Heart left ventricle (tissue), 16 donors: ENCODE measurements around the gene CCNYL1. TPM values are rescaled to one million over a fixed set of nuclear protein-coding genes. Genes with fewer than 3 reads are reported as not detected.

Source experiments
- ATAC-seq, 4 donors: fragments of 200-7000 bp; cut with Tn5 transposase; one replicate each; pipeline ENCODE4 v1.9.1; 2020 to 2022; ENCODE audit warnings: moderate library complexity in 4 of 4, mild to moderate bottlenecking in 3 of 4, moderate number of reproducible peaks in 1 of 4
- DNase-seq, 5 donors: peaks; one replicate each; pipeline ENCODE4 v3.0.0-alpha.2; 2020
- H3K27ac ChIP-seq, 12 donors: fragments of 200-600 bp; sonication (generic) in 4 of 12; one replicate each; pipeline versions ENCODE4 v1.5.0 to v1.8.0; 2016 to 2022; ENCODE audit warnings: mild to moderate bottlenecking in 2 of 12
- H3K27me3 ChIP-seq, 9 donors: fragments of 200-600 bp; sonication (generic) in 2 of 9; one replicate each; pipeline versions ENCODE4 v1.5.1 to v1.8.0; 2016 to 2022; ENCODE audit warnings: mild to moderate bottlenecking in 3 of 9
- H3K36me3 ChIP-seq, 9 donors: fragments of 200-600 bp; sonication (generic) in 2 of 9; one replicate each; pipeline versions ENCODE4 v1.5.0 to v1.8.0; 2018 to 2022; ENCODE audit warnings: mild to moderate bottlenecking in 2 of 9
- H3K4me1 ChIP-seq, 12 donors: fragments of 200-600 bp; sonication (generic) in 4 of 12; one replicate each; pipeline versions ENCODE4 v1.5.0 to v1.8.0; 2016 to 2022; ENCODE audit warnings: mild to moderate bottlenecking in 3 of 12
- H3K4me3 ChIP-seq, 12 donors: fragments of 200-600 bp; sonication (generic) in 4 of 12; one replicate each; pipeline versions ENCODE4 v1.5.0 to v1.8.0; 2017 to 2022; ENCODE audit warnings: mild to moderate bottlenecking in 9 of 12, moderate library complexity in 4 of 12
- H3K9me3 ChIP-seq, 12 donors: fragments of 200-600 bp; sonication (generic) in 4 of 12; one replicate each; pipeline versions ENCODE4 v1.5.0 to v1.8.0; 2016 to 2022; ENCODE audit warnings: mild to moderate bottlenecking in 1 of 12
- CTCF ChIP-seq, 12 donors: fragments of 200-600 bp; sonication (generic) in 4 of 12; IDR thresholded peaks; one replicate each; pipeline versions ENCODE4 v1.5.0 to v1.8.0; 2018 to 2022; ENCODE audit warnings: antibody characterized with exemption in 12 of 12, mild to moderate bottlenecking in 5 of 12
- POLR2A ChIP-seq, 2 donors: fragments of 450-650 bp; IDR thresholded peaks; one replicate each; pipeline ENCODE4 v1.6.1; 2017; ENCODE audit warnings: antibody characterized with exemption in 2 of 2, mild to moderate bottlenecking in 2 of 2, moderate library complexity in 2 of 2
- WGBS, 4 donors: extraction: QIAGEN DNeasy Blood & Tissue Kit in 2 of 4; methylation state at CpG; one replicate each; pipeline versions ENCODE4 v1.1.5 to v1.1.7; 2013 to 2018; 5-methylcytosine and 5-hydroxymethylcytosine counted together
- intact Hi-C, 10 donors: fragments of 100-400 bp; cut with DNase I; formaldehyde crosslinking; loops; one replicate each; pipeline versions ENCODE4 v1.11.1 to v1.14.2; 2022
- long read RNA-seq, 3 donors: library from polyadenylated mRNA; unstranded; transcript quantifications; one replicate each; pipeline ENCODE4 v2.0.0, GENCODE V29; 2020 to 2021
- polyA plus RNA-seq, 2 donors: library from polyadenylated mRNA; stranded (reverse); fragments of 200-250 nt; gene quantifications; one replicate each; pipeline ENCODE4 v1.2.3, GENCODE V29; 2013
- total RNA-seq, 9 donors: library from RNA; depleted of rRNA in 2 of 9; stranded (reverse); fragments of >200 nt in 2 of 9; fragmentation: NEBNext Ultra II Directional in 3 of 9; extraction: Animal tissue kit (Norgen Biotek cat#: 25700) in 3 of 9; gene quantifications; one replicate each; pipeline versions ENCODE4 v1.1.0 to v1.2.4, GENCODE V29; 2016 to 2023
- donor health status: ischemic (EF 13 %, LVEDD 7.1; RV severe dilation, severe dysfunction).
- donor health status: healthy with polysubstance abuse.
- donor health status: DM: no; HTN: yes; CAD: no.
- donor health status: DM: no; HTN: no; CAD: no.
- donor health status: ischemic (EF 25% LVEDD 6.9; RV normal size, moderate dysfunction).
- donor health status: ischemic (EF 25% LVEDD 5.7; RV mildly dilated, moderate dysfunction).
- donor health status: healthy.
- donor health status: DM: yes; HTN: yes; CAD: no.
- donor health status: ischemic (EF 35%, LVEDD 5.7; RV mildly dilated, moderate dysfunction).
- donor health status: nonischemic (EF 11% LVEDD 7.7; RV severe dilation, severe dysfunction).
- donor health status: DM: yes; HTN: yes; CAD: no.
- donor health status: PGD.
- donor health status: ischemic (EF 29% LVEDD 5.4; RV normal size, mild dysfunction).
- donor health status: nonischemic (EF 23%, LVEDD 6.1; RV moderate dilation, normal function).

The CCNYL1 gene
- 10 to 100 TPM in 5 of 9 donors, 1 to 10 TPM in 4; 4.5 to 17.5 (median 10.9) TPM for total RNA-seq
- 10 to 100 TPM in 1 of 2 donors, 1 to 10 TPM in 1; 3.9 to 11.1 TPM for polyA plus RNA-seq
- long read RNA-seq, donor 1, partial matches to known transcripts = 1 of 6 reads
- long read RNA-seq, donor 1, other reads (novel, unspliced or antisense) = 4 of 6 reads
- long read RNA-seq, donor 2, partial matches to known transcripts = 0 of 2 reads
- long read RNA-seq, donor 2, other reads (novel, unspliced or antisense) = 0 of 2 reads
- long read RNA-seq, donor 3, transcript CCNYL1-201 (10 exons, 3,767 nt) = major isoform, 7 of 11 reads
- long read RNA-seq, donor 3, partial matches to known transcripts = 2 of 11 reads
- long read RNA-seq, donor 3, other reads (novel, unspliced or antisense) = 1 of 11 reads

- peak within 1 kb of the TSS; percentile 72 to 97 (median 90) for H3K4me3 ChIP-seq
- no peaks in the 10 kb centered on the region for H3K27me3 ChIP-seq
- H3K36me3 ChIP-seq = no peaks in the 10 kb centered on the region
- peak in 9 of 12 donors; percentile 14 to 56 (median 31) for TF ChIP-seq CTCF (IDR thresholded peaks at IDR 0.05)
- TF ChIP-seq POLR2A (IDR thresholded peaks at IDR 0.05) = peak; percentile 59 to 95
- H3K9me3 ChIP-seq = no peaks in the 10 kb centered on the region
- H3K27ac ChIP-seq = peak within 1 kb of the TSS; percentile 79 to 95 (median 90)
- ATAC-seq (peak; percentile 99 to 100 (median 100)), DNase-seq (peak; percentile 99 to 100 (median 100))
- H3K4me1 ChIP-seq = peaks cover 0 to 28% (median 13%) of the 10 kb centered on the region in 12 donors
- 0 to 1% (median 0%) methylated on average over 32 to 60 of the region's 60 CpGs for whole genome bisulfite sequencing, 4 donors
- intact Hi-C loops = loop anchor here (1.0 to 10.0 kb wide), 7 partner anchors 84 to 946 kb away; partner anchors contain the start of genes METTL21A (in 10 of the 10), CREB1 (in 4 of the 10), FASTKD2 (in 1 of the 10) and MDH1B (in 1 of the 10)
These were observed at the start of gene CCNYL1 for GRCh38 chr2:207710814-207711740. TSS of gene CCNYL1 (plus strand) at chr2:207711640. CDS start at chr2:207711897, 257 bp downstream.

GRCh38 chr2:207662203-207662602 lies 49.2 kb upstream of the CCNYL1 start:
- WGBS, 4 donors = 79 to 83% (median 81%) methylated on average over 2 of the region's 2 CpGs
- Histone ChIP-seq H3K36me3 (no peaks in the 10 kb centered on the region), H3K4me1 (no peaks in the 10 kb centered on the region), H3K27me3 (no peaks in the 10 kb centered on the region), H3K9me3 (no peaks in the 10 kb centered on the region), H3K4me3 (no peak overlapping the region), H3K27ac (no peak overlapping the region)
- ATAC-seq (no peak), DNase-seq (no peak)
- intact Hi-C loops = no loop called here
- no peak for TF ChIP-seq POLR2A (IDR thresholded peaks at IDR 0.05)
- TF ChIP-seq CTCF (IDR thresholded peaks at IDR 0.05) = no peak

- TF ChIP-seq POLR2A (IDR thresholded peaks at IDR 0.05) (no peak), CTCF (IDR thresholded peaks at IDR 0.05) (no peak)
- WGBS, 4 donors = 58 to 76% (median 69%) methylated on average over 5 of the region's 5 CpGs
- Histone ChIP-seq H3K36me3 (no peaks in the 10 kb centered on the region), H3K9me3 (no peaks in the 10 kb centered on the region), H3K4me3 (no peak overlapping the region), H3K27ac (no peak overlapping the region), H3K27me3 (no peaks in the 10 kb centered on the region), H3K4me1 (no peaks in the 10 kb centered on the region)
- intact Hi-C loops = no loop called here
- DNase-seq (no peak), ATAC-seq (no peak)
These were observed 47.4 kb upstream of the CCNYL1 start for GRCh38 chr2:207663870-207664545.
